Stimulated activated effector memory CD8-positive, alpha-beta T cell treated with anti-CD3 and anti-CD28 coated beads, Interleukin-12 subunit alpha, Interleukin-12 subunit beta, amount 100 ng/mL, for 72 hours (primary cell): ENCODE results near the gene ARID5B.
A peak's percentile ranks its signal among the peaks of the same experiment; 100 is the strongest.

ENCODE experiments used
- ATAC-seq: fragments of 150-1000 bp; cut with Tn5 transposase; 2 replicates; pipeline ENCODE4 v1.10.0; 2021
- DNase-seq, 2 donors: peaks; one replicate each; pipeline ENCODE4 v3.0.0; 2021 to 2022; ENCODE audit warnings: low spot score in 2 of 2
- H3K27ac Mint-ChIP-seq: one replicate; pipeline ENCODE4 v1.8.0; 2022; ENCODE audit warnings: mild to moderate bottlenecking, mixed read lengths
- H3K36me3 Mint-ChIP-seq: one replicate; pipeline ENCODE4 v1.8.0; 2022; ENCODE audit warnings: mild to moderate bottlenecking, mixed read lengths
- H3K4me1 Mint-ChIP-seq: one replicate; pipeline ENCODE4 v1.8.0; 2022; ENCODE audit warnings: mixed read lengths
- H3K4me3 Mint-ChIP-seq: one replicate; pipeline ENCODE4 v1.8.0; 2022; ENCODE audit warnings: mild to moderate bottlenecking, mixed read lengths
- H3K9me3 Mint-ChIP-seq: one replicate; pipeline ENCODE4 v1.8.0; 2022; ENCODE audit warnings: mixed read lengths

The ARID5B gene

DNA sequence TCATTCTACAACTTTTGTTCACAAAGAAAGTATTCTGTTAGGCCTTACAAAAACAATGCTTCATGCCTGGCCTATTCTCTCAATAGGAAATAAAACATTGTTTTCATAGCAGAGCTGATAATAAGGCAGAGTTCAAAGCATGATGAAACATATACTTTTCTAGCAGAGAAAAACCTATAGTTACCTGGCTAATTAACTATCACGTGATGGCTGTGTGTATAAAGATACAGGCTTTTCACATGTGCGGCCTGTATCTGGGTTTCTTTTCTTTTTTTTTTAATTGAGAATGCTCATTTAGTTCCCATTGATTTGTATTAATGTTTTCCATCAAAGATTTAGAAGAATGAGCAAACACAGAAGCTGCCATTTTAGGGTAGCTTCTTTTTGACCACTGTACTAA lies 51.7 kb downstream of the ARID5B start:
- ATAC-seq, result no peak
- H3K27ac Mint-ChIP-seq, result no peak overlapping the region
- H3K36me3 Mint-ChIP-seq, result peaks cover 80% of the 10 kb centered on the region
- DNase-seq, result no peak
- peaks cover 19% of the 10 kb centered on the region for H3K4me1 Mint-ChIP-seq
- no peak overlapping the region for H3K4me3 Mint-ChIP-seq
- no peaks in the 10 kb centered on the region for H3K9me3 Mint-ChIP-seq

DNA sequence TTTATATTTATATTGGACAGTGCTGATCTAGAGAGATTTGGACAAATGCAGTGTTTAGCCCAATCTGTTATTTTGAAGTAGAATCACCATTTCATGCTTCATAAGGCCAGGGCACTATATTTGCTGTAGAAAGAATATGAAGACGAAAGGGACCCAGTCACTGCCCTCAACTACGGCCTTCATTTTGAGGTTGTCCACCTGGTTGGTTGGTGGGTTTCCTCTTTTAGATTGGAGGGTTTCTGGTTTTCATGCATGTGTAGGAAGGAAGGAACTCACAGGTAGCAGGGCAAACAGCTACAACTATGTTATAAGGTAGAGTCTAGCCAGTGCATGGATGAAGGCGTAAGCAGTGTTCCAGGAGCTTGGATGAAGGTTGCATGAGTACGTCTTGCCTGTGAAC lies 56.3 kb downstream of the ARID5B start:
- Mint-ChIP-seq H3K27ac (no peak overlapping the region), H3K4me1 (peaks cover 41% of the 10 kb centered on the region)

DNA sequence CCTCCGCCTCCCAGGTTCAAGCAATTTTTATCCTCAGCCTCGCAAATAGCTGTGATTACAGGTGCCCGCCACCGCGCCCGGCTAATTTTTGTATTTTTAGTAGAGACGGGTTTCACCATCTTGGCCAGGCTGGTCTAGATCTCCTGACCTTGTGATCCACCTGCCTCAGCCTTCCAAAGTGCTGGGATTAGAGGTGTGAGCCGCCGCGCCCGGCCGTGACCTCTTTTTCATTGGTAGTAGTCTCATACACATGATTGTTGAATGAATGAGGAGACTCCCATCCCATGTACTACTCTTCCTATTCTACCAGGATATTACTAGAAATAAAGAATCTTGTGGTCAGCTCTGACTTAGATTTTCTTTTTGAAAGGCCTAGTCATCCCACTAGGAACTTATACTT lies 56.8 kb downstream of the ARID5B start:
- Mint-ChIP-seq H3K36me3 (peaks cover 42% of the 10 kb centered on the region), H3K9me3 (no peaks in the 10 kb centered on the region), H3K4me3 (no peak overlapping the region), H3K27ac (peak overlapping the region; percentile 40), H3K4me1 (peaks cover 44% of the 10 kb centered on the region)
- ATAC-seq (no peak), DNase-seq (no peak)

More for the DNA sequence above, 56.3 kb downstream of the ARID5B start:
- no peak for ATAC-seq
- no peak for DNase-seq
- Mint-ChIP-seq H3K9me3 (no peaks in the 10 kb centered on the region), H3K4me3 (no peak overlapping the region), H3K36me3 (peaks cover 42% of the 10 kb centered on the region)

DNA sequence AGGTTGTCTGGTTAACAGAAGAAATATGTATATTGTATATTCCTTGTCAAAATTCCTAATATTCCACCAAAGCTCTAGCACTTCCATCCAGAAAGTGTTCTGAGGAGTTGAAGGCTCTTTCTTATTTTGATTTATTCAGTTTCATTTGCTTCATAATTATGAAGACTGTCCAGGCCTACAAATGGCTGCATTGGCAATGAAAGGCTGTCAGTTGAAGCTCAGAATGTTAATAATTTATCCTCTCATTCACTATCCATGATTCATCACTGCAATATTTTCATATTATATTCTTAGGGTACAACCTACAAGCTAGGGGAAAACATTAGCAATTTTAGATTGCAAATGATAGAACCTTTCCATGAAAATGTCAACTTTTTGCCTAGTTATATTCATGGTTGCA lies 57.3 kb downstream of the ARID5B start:
- Mint-ChIP-seq H3K27ac (peak overlapping the region; percentile 40), H3K4me1 (peaks cover 49% of the 10 kb centered on the region), H3K36me3 (peaks cover 42% of the 10 kb centered on the region), H3K4me3 (no peak overlapping the region), H3K9me3 (no peaks in the 10 kb centered on the region)
- DNase-seq (no peak), ATAC-seq (no peak)

DNA sequence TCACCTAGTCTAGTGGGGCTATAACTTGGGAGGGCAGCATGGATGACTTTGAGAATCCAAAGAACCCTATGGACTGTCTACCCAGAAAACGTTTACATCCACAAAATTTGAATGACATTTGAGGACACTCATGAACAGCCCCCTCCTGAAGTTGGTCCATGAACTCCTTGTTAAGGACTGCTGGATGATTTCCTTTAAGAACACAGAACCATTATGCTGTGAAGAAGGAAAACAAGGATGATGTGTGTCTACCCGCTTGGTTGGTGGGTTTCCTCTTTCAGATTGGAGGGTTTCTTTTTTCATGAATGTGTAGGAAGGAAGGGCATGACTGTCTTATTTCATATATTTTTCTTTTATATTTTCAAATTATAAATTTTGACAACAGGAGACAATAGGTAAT lies 58.3 kb downstream of the ARID5B start:
- Mint-ChIP-seq H3K9me3 (no peaks in the 10 kb centered on the region), H3K36me3 (peaks cover 38% of the 10 kb centered on the region), H3K27ac (no peak overlapping the region), H3K4me3 (no peak overlapping the region), H3K4me1 (peaks cover 58% of the 10 kb centered on the region)
- DNase-seq (no peak), ATAC-seq (no peak)

DNA sequence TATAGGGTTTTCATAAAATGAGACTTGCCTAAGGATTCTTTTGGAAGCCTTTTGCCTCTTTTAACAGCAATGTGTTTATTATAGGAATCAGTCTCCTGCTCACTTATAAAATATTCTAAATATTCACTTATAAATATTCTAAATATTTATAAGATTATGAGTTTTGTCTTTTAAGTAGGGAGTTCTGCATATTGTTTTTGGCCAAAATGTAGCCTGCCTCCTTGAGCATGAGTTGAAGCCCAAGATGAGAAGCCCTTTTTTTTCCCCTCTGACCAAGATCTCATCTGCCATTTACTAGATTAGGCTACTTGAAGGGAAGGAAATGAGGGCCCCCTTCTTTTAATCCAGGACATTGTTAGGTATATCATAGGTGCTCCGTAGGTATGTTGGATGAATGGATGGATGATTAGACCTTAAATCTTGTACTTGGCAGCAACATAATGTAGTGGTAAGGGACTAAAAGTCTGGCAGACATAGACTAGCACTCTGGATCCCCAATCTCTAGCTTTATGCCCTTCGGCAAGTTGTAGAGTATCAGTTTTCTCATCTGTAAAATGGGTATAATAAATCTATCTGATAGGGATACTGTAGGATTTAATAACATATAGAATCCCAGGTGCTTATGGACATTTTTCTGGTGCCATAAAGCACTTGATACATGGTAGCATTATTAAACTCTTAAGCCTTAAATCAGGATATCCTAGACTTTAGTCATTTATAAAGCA lies 59.1 kb downstream of the ARID5B start:
- no peak overlapping the region for H3K27ac Mint-ChIP-seq
- DNase-seq, result no peak
- ATAC-seq, result no peak
- no peak overlapping the region for H3K4me3 Mint-ChIP-seq
- peaks cover 52% of the 10 kb centered on the region for H3K4me1 Mint-ChIP-seq
- H3K9me3 Mint-ChIP-seq, result no peaks in the 10 kb centered on the region
- peaks cover 31% of the 10 kb centered on the region for H3K36me3 Mint-ChIP-seq

DNA sequence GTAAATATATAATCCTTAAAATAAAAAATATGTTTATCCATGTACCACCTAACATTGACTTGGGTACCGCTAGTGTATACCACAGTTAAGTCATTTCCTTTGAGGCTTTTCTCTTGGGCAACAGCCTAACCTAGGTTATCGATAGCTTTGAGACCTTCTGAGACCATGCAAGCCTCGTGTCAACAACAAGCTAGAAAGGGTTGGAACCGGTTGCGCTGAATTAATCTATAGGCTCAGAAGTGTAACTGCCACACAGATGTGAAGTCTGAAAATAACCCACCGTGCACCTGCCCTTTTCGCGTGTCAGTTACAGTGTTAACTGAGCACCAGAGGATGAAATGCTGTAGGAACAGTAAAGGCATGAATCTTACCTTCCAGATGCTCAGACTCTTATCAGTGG lies 59.8 kb downstream of the ARID5B start:
- Mint-ChIP-seq H3K36me3 (peaks cover 31% of the 10 kb centered on the region), H3K4me1 (peaks cover 53% of the 10 kb centered on the region), H3K4me3 (peak overlapping the region; percentile 55), H3K27ac (peak overlapping the region; percentile 92), H3K9me3 (no peaks in the 10 kb centered on the region)
- ATAC-seq (peak; percentile 75), DNase-seq (peak in 1 of 2 donors; percentile 67)

DNA sequence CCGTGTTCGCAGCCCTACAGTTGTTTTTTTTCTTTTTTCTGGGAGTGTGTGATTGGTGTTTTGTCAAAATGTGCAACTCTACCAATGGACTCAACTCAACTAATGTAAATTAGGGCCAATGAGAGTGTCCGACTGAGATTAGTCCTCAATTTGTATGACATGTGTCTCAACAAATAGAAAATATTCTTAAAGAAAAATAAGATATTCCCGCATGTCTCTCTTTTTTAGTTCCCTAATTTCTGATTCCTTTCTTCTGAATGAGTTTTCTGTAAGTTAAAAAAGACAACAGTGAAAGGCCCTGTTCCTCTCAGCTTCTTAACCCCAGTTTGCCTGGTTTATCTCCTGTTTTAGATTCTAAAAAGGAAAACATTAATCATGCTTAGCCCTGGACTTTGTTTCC lies 61.5 kb downstream of the ARID5B start:
- DNase-seq, result no peak
- H3K9me3 Mint-ChIP-seq, result no peaks in the 10 kb centered on the region
- peaks cover 61% of the 10 kb centered on the region for H3K4me1 Mint-ChIP-seq
- H3K27ac Mint-ChIP-seq, result peak overlapping the region; percentile 92
- ATAC-seq, result no peak
- peaks cover 46% of the 10 kb centered on the region for H3K36me3 Mint-ChIP-seq
- peak overlapping the region; percentile 55 for H3K4me3 Mint-ChIP-seq

DNA sequence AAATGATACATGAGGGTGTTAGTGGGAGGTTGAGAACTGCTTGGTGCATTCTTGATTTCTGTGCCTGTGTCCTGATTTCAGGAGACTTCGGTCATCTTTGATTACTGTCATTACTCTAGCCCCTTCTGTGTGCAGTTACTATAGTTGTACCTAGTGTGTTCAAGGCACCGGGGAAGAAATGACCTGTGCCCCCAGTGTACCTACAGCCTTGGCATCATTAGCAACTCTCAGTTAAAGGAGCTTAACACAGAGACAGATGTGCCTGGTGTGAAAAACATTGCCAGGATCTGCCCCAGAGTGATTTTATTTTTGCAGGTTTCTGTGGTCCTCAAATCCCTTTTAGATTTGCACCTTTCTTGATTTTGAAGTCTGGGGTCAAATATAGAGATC lies 62.2 kb downstream of the ARID5B start:
- Mint-ChIP-seq H3K4me1 (peaks cover 57% of the 10 kb centered on the region), H3K27ac (peak overlapping the region; percentile 92), H3K4me3 (peak overlapping the region; percentile 55), H3K36me3 (peaks cover 53% of the 10 kb centered on the region), H3K9me3 (no peaks in the 10 kb centered on the region)
- no peak for ATAC-seq
- no peak for DNase-seq

DNA sequence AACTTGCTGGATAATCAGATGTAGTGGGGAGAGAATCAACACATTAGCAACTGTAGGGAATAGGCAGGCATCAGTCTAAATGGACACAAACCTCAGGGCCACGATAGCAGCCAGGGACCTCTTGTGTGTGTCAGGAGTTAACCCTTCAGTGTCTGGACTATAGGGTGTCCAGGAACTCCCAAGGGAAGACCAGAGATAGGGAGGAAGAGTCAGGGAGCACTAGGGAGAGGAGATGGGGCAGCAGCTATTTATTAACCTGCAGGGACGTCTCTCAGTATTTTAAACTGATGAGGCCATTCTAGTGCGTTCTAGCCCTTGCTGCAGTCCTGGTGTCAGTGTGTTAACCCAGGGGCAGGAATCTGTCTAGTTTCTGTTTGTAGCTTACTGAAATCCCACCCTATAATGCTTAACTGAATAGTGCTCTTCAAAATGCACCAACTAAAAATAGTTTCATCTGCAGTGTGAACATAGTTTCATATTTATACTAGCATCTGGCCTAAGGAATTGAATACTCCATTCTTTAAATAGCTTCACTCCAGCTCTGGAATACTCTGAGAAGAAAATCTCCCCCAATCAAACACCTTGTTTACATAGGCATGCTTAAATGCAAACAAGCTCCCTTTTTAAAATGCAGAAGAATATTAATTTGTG lies 62.7 kb downstream of the ARID5B start:
- no peaks in the 10 kb centered on the region for H3K9me3 Mint-ChIP-seq
- H3K36me3 Mint-ChIP-seq, result peaks cover 58% of the 10 kb centered on the region
- no peak for DNase-seq
- H3K4me3 Mint-ChIP-seq, result peak overlapping the region; percentile 55
- H3K4me1 Mint-ChIP-seq, result peaks cover 52% of the 10 kb centered on the region
- ATAC-seq, result no peak
- peak overlapping the region; percentile 92 for H3K27ac Mint-ChIP-seq

DNA sequence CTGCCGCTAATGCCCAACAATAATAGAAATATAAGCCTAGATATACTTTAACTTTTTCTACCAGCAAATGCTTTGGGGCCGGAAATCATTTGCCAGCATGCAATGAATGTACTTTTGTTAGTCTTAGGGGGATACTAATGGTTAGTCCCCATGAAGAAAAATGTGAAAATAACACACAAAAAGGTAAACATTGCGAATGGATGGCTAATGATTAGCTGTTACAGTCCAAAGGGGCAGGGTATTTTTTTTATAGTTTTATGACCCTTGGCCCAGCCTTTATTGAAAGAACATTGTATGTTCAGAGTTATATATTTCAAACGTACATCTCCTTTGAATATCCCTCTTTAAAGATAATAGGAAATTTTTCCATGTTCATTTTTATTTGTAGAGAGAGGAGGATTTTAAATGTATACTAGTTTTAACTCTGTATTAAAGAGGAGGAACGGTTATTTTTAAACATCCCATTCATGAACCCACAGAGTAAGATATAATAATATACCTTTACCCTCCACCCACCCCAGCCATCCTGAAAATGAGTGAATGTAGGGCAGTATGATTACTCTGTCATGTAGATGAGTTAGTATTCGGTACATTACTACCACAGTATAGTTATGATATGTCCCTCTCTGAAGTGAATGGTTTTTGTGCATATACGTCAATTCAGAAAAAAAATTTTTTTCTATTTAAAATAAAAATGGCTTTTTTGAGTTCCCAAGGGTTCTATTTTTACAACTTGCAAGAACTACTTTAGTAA lies 63.6 kb downstream of the ARID5B start:
- ATAC-seq (peak; percentile 79), DNase-seq (no peak)
- peaks cover 68% of the 10 kb centered on the region for H3K36me3 Mint-ChIP-seq
- no peaks in the 10 kb centered on the region for H3K9me3 Mint-ChIP-seq
- no peak overlapping the region for H3K4me3 Mint-ChIP-seq
- H3K27ac Mint-ChIP-seq, result no peak overlapping the region
- H3K4me1 Mint-ChIP-seq, result peaks cover 51% of the 10 kb centered on the region

DNA sequence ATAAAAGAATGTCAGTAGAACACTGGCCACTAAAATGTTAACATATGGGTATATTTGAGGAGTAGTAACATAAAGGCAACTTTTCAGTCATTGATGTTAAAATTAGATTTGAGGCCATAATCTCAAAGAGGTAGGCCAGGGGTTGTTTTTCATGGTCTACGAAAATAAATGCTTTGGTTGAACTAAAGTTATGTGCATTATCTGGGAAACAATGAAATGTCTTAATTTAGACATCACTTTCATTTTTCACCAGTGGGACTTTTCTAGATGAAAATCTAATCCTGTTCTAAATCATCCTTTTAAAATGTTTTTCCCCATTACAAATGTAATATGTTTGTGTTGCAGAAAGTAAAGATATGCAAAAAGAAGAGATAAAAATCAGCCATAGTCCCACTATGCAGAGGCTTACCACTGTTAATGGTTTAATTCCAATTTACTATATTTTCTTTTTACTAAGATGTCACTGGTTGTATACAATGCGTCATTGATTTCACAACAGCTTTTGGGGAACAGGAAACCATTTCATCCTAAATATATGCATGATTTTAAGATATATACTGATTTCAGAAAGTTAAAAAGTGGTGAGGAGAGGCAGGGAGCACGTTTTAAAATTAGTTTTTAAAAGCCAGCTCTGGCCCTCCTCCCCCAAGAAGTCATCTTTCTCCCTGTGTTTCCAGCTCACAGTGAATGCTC lies 64.3 kb downstream of the ARID5B start:
- no peaks in the 10 kb centered on the region for H3K9me3 Mint-ChIP-seq
- ATAC-seq, result no peak
- H3K4me3 Mint-ChIP-seq, result peak overlapping the region; percentile 38
- no peak for DNase-seq
- H3K36me3 Mint-ChIP-seq, result peaks cover 75% of the 10 kb centered on the region
- H3K27ac Mint-ChIP-seq, result peak overlapping the region; percentile 21
- H3K4me1 Mint-ChIP-seq, result peaks cover 58% of the 10 kb centered on the region

DNA sequence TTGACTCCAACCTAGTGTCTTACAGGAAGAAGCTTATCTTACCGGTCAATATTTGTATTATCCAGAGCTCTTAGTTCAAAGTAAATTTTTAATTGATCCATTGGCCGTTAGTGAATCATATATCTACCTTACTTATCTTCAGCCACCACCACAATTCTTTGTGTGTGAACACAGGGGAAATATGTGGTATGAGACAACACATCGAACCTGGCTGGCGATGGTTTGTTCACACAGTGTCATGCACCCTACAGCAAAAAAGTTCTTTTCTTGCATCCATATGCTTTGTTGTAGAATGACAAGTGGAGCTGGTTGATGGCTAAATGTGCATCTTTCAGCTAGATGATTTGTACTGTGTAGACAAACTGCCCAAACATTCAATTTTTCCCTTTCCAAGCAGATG lies 65.8 kb downstream of the ARID5B start:
- DNase-seq (no peak), ATAC-seq (no peak)
- Mint-ChIP-seq H3K36me3 (peaks cover 74% of the 10 kb centered on the region), H3K9me3 (no peaks in the 10 kb centered on the region), H3K27ac (peak overlapping the region; percentile 21), H3K4me1 (peaks cover 49% of the 10 kb centered on the region), H3K4me3 (no peak overlapping the region)

DNA sequence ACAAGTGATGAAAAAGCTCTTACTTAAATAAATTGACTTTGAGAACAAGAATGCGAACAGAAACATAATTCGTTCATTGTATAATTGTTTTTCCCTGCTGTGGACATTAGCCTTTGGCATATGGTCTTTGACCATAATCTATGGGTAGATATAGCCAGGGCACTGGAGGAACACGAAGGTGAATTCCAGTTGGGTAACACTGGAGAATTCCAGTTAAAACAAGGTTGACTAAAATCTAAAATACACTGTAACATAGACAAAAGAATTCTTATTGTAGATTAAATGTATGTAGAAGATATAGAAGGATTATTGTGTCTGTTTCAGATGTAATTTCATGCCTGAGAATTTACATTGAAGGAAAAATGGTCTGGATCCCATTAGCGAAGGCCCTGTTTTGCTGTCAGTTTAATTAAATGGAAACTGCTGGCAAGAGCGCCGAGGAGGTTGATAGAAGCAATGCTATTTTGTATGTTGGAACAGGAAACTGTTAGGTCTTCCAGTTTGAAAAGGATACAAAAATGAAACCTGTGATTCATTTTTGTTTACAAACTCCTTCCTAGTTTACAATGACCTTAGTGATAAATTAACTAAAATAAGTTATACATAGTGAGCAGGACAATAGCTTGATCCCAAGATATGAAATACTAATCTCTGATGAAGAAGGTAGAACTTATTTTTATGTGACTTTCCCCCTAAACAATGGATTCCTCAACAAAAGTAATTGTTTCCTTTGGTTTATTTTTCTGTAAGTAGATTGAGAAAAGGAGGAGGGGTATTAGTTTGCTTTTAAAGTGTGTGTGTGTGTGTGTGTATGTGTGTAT lies 68.9 kb downstream of the ARID5B start:
- no peak for ATAC-seq
- DNase-seq, result no peak
- peaks cover 40% of the 10 kb centered on the region for H3K4me1 Mint-ChIP-seq
- H3K36me3 Mint-ChIP-seq, result peaks cover 56% of the 10 kb centered on the region
- no peaks in the 10 kb centered on the region for H3K9me3 Mint-ChIP-seq
- H3K4me3 Mint-ChIP-seq, result no peak overlapping the region
- peak overlapping the region; percentile 18 for H3K27ac Mint-ChIP-seq

DNA sequence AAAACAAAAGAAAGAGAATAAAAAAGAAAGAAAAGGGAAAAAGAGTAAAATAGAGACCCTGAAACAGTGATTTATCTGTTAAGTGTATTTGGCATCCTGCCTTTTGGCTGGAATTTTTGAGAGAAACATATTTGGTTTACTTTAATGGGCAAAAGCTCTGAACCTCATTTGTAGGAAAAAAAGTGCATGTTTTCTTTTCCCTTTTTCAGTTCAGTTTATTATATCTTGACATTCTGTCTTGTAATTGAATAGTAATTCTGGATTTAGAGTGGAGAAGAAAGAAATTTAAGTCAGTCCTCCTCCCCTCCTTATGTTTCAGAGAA lies 69.5 kb downstream of the ARID5B start:
- no peak for DNase-seq
- no peak overlapping the region for H3K4me3 Mint-ChIP-seq
- no peaks in the 10 kb centered on the region for H3K9me3 Mint-ChIP-seq
- peaks cover 51% of the 10 kb centered on the region for H3K36me3 Mint-ChIP-seq
- peak overlapping the region; percentile 18 for H3K27ac Mint-ChIP-seq
- no peak for ATAC-seq
- peaks cover 40% of the 10 kb centered on the region for H3K4me1 Mint-ChIP-seq
